AG04449 (cell line): ENCODE data around the gene ADAMTS12.

Source experiments
- CTCF ChIA-PET: fragments of 350-600 bp; formaldehyde crosslinking; extraction: SDS; loops from one replicate; lab custom pipeline; 2021; ENCODE audit warnings: antibody characterized with exemption; lab: Yijun Ruan, JAX
- POLR2A ChIA-PET: fragments of 400-600, 350-600 bp; formaldehyde crosslinking; extraction: SDS; loops from one replicate; lab custom pipeline; 2020; ENCODE audit warnings: antibody characterized with exemption, inconsistent platforms; lab: Yijun Ruan, JAX
- DNase-seq: peaks from one replicate; pipeline ENCODE4 v3.0.0-alpha.2; 2010; ENCODE audit warnings: low read depth, low spot score
- H3K4me3 ChIP-seq: 2 replicates; pipeline ENCODE4 v1.5.1; 2011; ENCODE audit warnings: low read depth, mild to moderate bottlenecking, control low read depth, low read length
- TF ChIP-seq, protein P1 (sequence below): IDR thresholded peaks from one replicate; pipeline ENCODE4 v1.5.1; 2011; ENCODE audit warnings: mild to moderate bottlenecking, moderate library complexity, low read length, control low read depth, inconsistent platforms; ENCODE audit not compliant: insufficient read depth; ENCODE audit errors: missing control alignments

The ADAMTS12 gene

GRCh38 chr5:33810491-33811120, 81.2 kb downstream of the ADAMTS12 start:
- TF ChIP-seq, protein P1, sequence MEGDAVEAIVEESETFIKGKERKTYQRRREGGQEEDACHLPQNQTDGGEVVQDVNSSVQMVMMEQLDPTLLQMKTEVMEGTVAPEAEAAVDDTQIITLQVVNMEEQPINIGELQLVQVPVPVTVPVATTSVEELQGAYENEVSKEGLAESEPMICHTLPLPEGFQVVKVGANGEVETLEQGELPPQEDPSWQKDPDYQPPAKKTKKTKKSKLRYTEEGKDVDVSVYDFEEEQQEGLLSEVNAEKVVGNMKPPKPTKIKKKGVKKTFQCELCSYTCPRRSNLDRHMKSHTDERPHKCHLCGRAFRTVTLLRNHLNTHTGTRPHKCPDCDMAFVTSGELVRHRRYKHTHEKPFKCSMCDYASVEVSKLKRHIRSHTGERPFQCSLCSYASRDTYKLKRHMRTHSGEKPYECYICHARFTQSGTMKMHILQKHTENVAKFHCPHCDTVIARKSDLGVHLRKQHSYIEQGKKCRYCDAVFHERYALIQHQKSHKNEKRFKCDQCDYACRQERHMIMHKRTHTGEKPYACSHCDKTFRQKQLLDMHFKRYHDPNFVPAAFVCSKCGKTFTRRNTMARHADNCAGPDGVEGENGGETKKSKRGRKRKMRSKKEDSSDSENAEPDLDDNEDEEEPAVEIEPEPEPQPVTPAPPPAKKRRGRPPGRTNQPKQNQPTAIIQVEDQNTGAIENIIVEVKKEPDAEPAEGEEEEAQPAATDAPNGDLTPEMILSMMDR, result no peak
- POLR2A ChIA-PET, result interaction anchor here (0.7 kb wide), 1 partner anchor 160 kb away, joined by 3 read pairs; no protein-coding TSS in a partner anchor
- H3K4me3 ChIP-seq, result no peak overlapping the region
- CTCF ChIA-PET, result no interaction called here
- no peak for DNase-seq

DNA sequence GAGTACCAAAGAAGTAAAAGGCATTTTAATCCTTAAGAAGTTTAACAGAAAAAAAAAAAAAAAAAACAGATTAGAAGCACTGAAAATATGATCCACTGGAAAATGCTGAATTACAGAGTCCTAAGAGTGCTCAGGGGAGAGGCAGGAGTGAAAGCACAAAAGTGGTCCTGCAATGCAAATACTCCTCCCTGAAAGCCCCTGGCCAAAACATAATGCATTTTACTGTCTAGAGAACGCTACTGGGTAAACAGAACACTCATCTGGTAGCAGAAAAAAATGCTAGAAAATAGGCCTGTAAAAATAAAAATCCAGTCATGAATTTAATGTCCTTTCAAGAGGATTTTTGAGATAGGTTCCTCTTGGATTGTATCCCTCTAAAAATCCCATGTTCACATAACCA, 81.9 kb downstream of the ADAMTS12 start:
- POLR2A ChIA-PET, result interaction anchor here (0.7 kb wide), 1 partner anchor 161 kb away, joined by 3 read pairs; no protein-coding TSS in a partner anchor
- no peak overlapping the region for H3K4me3 ChIP-seq
- CTCF ChIA-PET, result no interaction called here
- TF ChIP-seq, protein P1, result no peak
- no peak for DNase-seq

- CTCF ChIA-PET, result interaction anchor here (1.1 to 1.4 kb wide), 2 partner anchors 9 to 161 kb away, joined by 4 read pairs; no protein-coding TSS in a partner anchor
- POLR2A ChIA-PET, result no interaction called here
- no peak for DNase-seq
Observed at GRCh38 chr5:33808699-33809098, 83.1 kb downstream of the ADAMTS12 start.

GRCh38 chr5:33807771-33808170, 84.0 kb downstream of the ADAMTS12 start:
- TF ChIP-seq, protein P1, result no peak
- ChIA-PET CTCF (interaction anchor here (1.1 to 1.4 kb wide), 3 partner anchors 8 to 162 kb away, joined by 3 to 4 read pairs (median 4); no protein-coding TSS in a partner anchor), POLR2A (no interaction called here)
- DNase-seq, result no peak
- no peak overlapping the region for H3K4me3 ChIP-seq

More at GRCh38 chr5:33808699-33809098, 83.1 kb downstream of the ADAMTS12 start:
- no peak overlapping the region for H3K4me3 ChIP-seq
- TF ChIP-seq, protein P1, result no peak

DNA sequence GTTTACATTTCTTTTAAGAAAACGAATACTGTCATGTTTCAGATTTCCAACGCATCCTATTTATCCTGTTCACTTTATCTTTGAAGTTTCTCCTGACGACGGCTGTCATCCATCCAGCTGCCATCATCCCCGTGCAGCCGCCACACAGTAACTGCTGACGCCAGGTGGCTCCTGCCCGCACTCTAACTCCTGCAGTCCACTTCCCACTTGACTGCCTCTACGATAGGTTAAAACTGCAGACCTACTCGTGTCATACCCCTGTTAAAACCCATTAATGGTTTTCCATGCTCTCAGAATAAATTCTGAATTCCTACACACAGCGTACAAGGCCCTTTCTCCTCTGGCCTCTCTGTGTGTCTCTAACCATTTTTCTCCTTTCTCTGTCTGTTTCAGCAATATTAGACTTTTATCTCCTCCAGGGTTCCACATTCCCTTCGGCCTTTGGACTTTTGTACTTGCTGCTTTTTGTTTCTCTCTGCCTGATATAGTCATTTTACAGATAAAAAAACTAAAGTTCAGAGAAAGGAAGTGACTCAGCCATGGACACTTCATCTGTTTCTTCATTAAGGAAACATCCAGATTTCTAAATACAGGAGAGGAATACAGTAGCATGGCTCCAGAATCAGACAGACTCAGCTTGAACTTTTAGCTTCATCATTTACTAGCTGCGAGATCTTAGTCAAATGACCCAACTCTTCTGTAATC, 84.9 kb downstream of the ADAMTS12 start:
- CTCF ChIA-PET, result interaction anchor here (1.4 to 1.9 kb wide), 2 partner anchors 12 kb away, joined by 3 to 10 read pairs; no protein-coding TSS in a partner anchor
- DNase-seq, result no peak
- TF ChIP-seq, protein P1, result no peak
- POLR2A ChIA-PET, result no interaction called here
- H3K4me3 ChIP-seq, result no peak overlapping the region

DNA sequence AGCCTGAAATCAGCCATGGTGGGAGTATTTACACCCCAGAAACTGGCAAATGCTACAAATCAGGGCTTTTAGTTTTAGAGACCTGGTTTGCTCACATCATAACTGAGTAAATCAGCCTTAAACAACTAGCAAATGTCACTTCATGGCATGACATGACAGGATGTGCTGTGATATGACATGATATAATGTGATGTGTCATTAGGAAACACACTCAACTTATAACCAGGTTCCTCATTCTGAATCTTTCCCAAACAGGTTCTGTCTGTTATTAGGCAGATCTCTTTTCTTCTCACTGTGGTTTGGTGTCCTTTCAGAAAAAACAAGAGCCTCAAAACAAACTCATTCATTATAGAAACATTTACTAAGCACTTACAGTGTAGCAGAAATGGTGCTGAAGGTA, 90.5 kb downstream of the ADAMTS12 start:
- CTCF ChIA-PET, result no interaction called here
- POLR2A ChIA-PET, result interaction anchor here (1.1 kb wide), 1 partner anchor 12 kb away, joined by 5 read pairs; no protein-coding TSS in a partner anchor
- TF ChIP-seq, protein P1, result no peak
- no peak for DNase-seq
- no peak overlapping the region for H3K4me3 ChIP-seq
